K562 (cell line): ENCODE data around the gene MYMK. TPM values are rescaled to one million over a fixed set of nuclear protein-coding genes. Genes with fewer than 3 reads are reported as not detected.

Experiments
- CBFB ChIP-seq: sonication (generic); formaldehyde crosslinking; IDR thresholded peaks from 2 replicates; pipeline ENCODE4 v1.4.0; 2020; ENCODE audit warnings: mild to moderate bottlenecking, missing genetic modification reagents
- COPS2 ChIP-seq: fragments of 450-650 bp; conservative IDR thresholded peaks from 2 replicates; pipeline ENCODE4 v1.6.1; 2016; ENCODE audit warnings: mild to moderate bottlenecking, moderate library complexity
- DACH1 ChIP-seq: fragments of 450-650 bp; IDR thresholded peaks from 2 replicates; pipeline ENCODE4 v1.6.1; 2018; ENCODE audit not compliant: partially characterized antibody
- EGR1 ChIP-seq: fragments of 450-650 bp; conservative IDR thresholded peaks from 2 replicates; pipeline ENCODE4 v1.6.1; 2017; ENCODE audit warnings: mild to moderate bottlenecking
- ETV5 ChIP-seq: sonication (generic); formaldehyde crosslinking; IDR thresholded peaks from 2 replicates; pipeline ENCODE4 v1.4.0; 2020; ENCODE audit warnings: low read depth, mild to moderate bottlenecking, missing genetic modification reagents
- HDGF ChIP-seq: fragments of 450-650 bp; IDR thresholded peaks from 2 replicates; pipeline ENCODE4 v1.6.1; 2016
- MECOM ChIP-seq: fragments of 250-450 bp; sonication (Bioruptor Pico); IDR thresholded peaks from 2 replicates; pipeline ENCODE4 v1.8.0; 2022; ENCODE audit warnings: inconsistent platforms
- SAP30 ChIP-seq: fragments of 200-600 bp; sonication (generic); IDR thresholded peaks from 2 replicates; pipeline ENCODE4 v1.6.1; 2012; ENCODE audit warnings: borderline replicate concordance, low read depth, mild to moderate bottlenecking, moderate library complexity, low read length, control low read depth, inconsistent platforms; ENCODE audit not compliant: insufficient read depth, poor library complexity, severe bottlenecking
- SMAD4 ChIP-seq: fragments of 250-450 bp; sonication (Bioruptor Pico); conservative IDR thresholded peaks from 2 replicates; pipeline ENCODE4 v1.8.0; 2021; ENCODE audit warnings: inconsistent platforms, mild to moderate bottlenecking, moderate library complexity
- SMARCB1 ChIP-seq: IDR thresholded peaks from 2 replicates; pipeline ENCODE4 v1.6.1; 2011; ENCODE audit warnings: improper control_type of control experiment, low read depth; ENCODE audit not compliant: insufficient read length
- SMC3 ChIP-seq: conservative IDR thresholded peaks from 2 replicates; pipeline ENCODE4 v1.6.1; 2011; ENCODE audit warnings: low read depth, low read length, improper control_type of control experiment; ENCODE audit not compliant: insufficient read depth
- TOE1 ChIP-seq, 2 experiments: fragments of 450-650 bp in 1 of 2; sonication (generic) in 1 of 2; formaldehyde crosslinking in 1 of 2; IDR thresholded peaks; 2 replicates each; pipeline versions ENCODE4 v1.7.1 to v1.8.0; 2016 to 2022; ENCODE audit warnings: borderline replicate concordance in 2 of 2, mild to moderate bottlenecking in 2 of 2, antibody characterized with exemption in 1 of 2, inconsistent platforms in 1 of 2, low read depth in 1 of 2, missing genetic modification reagents in 1 of 2, moderate library complexity in 1 of 2
- YY1 ChIP-seq, 3 experiments: IDR thresholded peaks; 2 replicates each; pipeline ENCODE4 v1.6.1; 2011; ENCODE audit warnings: low read length in 2 of 3, mild to moderate bottlenecking in 2 of 3, moderate library complexity in 2 of 3, borderline replicate concordance in 1 of 3, control low read depth in 1 of 3, low read depth in 1 of 3; ENCODE audit not compliant: insufficient read depth in 3 of 3, insufficient replicate concordance in 2 of 3, control insufficient read depth in 1 of 3, insufficient read length in 1 of 3; ENCODE audit errors: extremely low read depth in 1 of 3
- ZKSCAN1 ChIP-seq: fragments of 150-350 bp; IDR thresholded peaks from 2 replicates; pipeline ENCODE4 v1.6.1; 2016; ENCODE audit warnings: low read depth, low read length
- ZNF766 ChIP-seq: fragments of 200-800 bp; sonication (Bioruptor generic); conservative IDR thresholded peaks from 2 replicates; pipeline ENCODE4 v1.6.1; 2016; ENCODE audit warnings: missing genetic modification characterization, missing compliant biosample characterization
- ZNF780A ChIP-seq: fragments of 250-450 bp; sonication (Bioruptor Pico); IDR thresholded peaks from 2 replicates; pipeline ENCODE4 v1.5.0; 2021; ENCODE audit warnings: mild to moderate bottlenecking
- polyA plus RNA-seq, 8 experiments: library from polyadenylated mRNA; depleted of rRNA in 4 of 8; stranded (reverse) in 5 of 8; unstranded in 3 of 8; fragments of >200 nt; fragmentation: Nextera tagmentation in 2 of 8; fragmentation: Illumina TruSeq in 1 of 8; extraction: Ambion mirVana in 2 of 8; extraction: Trizol in 1 of 8; gene quantifications; 2 replicates each; pipeline versions ENCODE4 v1.2.1 to v1.2.3, GENCODE V29; 2011 to 2014; ENCODE audit warnings: inconsistent platforms in 1 of 8, missing spikeins in 1 of 8
- total RNA-seq, 7 experiments: library from RNA; depleted of rRNA in 6 of 7; stranded (reverse); fragments of >200 nt in 6 of 7; fragmentation: Illumina TruSeq in 2 of 7; extraction: Trizol in 2 of 7; gene quantifications; 2 replicates each; pipeline versions ENCODE4 v1.2.1 to v1.2.3, GENCODE V29; 2011 to 2021; ENCODE audit warnings: low replicate concordance in 1 of 7
- TF ChIP-seq, protein P1 (sequence below): fragments of 450-650 bp; formaldehyde crosslinking; IDR thresholded peaks from 2 replicates; pipeline ENCODE4 v1.4.0; 2020; ENCODE audit warnings: mild to moderate bottlenecking, mixed read lengths
- TF ChIP-seq, protein P2 (sequence below): fragments of 250-450 bp; sonication (Bioruptor Pico); IDR thresholded peaks from 2 replicates; pipeline ENCODE4 v1.8.0; 2022; ENCODE audit warnings: inconsistent platforms, mild to moderate bottlenecking, moderate library complexity, borderline replicate concordance
- TF ChIP-seq, protein P3 (sequence below): fragments of 250-450 bp; sonication (Bioruptor Pico); IDR thresholded peaks from 2 replicates; pipeline ENCODE4 v1.5.0; 2020; ENCODE audit warnings: mild to moderate bottlenecking
- TF ChIP-seq, protein P4 (sequence below): fragments of 200-800 bp; sonication (Bioruptor generic); IDR thresholded peaks from 2 replicates; pipeline ENCODE4 v1.6.1; 2017; ENCODE audit warnings: missing genetic modification characterization, missing compliant biosample characterization

MYMK gene
- total and polyA plus RNA-seq, 9 of the 15 experiments (the other 6 are each of a cell fraction or from before 2014, with no cell fraction given), result not detected

DNA sequence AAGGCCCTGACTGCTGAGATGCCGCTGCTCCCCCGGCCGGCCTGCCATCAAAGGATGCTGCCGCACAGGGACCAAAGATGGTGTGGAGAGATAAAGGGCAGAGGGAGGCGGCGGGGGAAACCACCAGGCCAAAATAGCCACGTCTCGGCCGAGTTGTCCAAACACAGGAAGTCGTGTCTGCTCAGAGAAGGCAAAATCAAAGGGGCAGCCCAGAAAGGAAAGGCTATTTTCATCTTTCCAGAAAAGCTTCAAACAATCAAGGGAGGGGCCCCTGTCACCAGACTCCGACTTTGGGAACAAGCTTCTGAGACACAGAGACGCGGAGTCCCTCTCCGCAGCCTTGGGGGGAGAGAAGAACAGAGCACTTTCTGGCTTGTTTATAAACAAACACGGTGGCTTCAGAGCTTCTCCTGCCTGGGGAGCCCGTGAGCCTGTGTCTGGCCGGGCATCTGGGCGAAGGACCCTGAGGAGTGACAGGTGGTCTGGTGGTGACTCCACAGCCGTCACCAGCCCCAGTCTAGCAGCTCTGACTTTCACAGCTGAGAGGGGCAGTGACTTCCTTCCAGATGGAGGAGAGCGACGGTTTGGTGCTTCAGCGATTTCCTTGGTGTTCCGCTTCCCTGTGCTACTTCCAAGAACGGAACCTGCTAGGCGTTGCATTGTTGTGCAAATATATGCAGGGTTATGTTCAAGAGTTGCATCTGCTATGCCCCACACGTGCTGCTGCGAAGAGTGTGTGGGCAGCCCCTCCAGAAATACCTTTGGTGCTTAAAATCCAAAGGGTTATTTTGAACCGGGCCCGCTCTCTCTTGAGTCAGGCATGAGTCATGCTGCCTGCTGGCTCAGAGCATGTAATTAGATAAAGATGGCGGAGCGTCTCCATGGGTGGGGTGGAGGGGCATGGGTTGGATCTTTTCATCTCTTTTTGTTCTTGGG, 33.7 kb upstream of the MYMK start (continued):
- TF ChIP-seq, protein P1, sequence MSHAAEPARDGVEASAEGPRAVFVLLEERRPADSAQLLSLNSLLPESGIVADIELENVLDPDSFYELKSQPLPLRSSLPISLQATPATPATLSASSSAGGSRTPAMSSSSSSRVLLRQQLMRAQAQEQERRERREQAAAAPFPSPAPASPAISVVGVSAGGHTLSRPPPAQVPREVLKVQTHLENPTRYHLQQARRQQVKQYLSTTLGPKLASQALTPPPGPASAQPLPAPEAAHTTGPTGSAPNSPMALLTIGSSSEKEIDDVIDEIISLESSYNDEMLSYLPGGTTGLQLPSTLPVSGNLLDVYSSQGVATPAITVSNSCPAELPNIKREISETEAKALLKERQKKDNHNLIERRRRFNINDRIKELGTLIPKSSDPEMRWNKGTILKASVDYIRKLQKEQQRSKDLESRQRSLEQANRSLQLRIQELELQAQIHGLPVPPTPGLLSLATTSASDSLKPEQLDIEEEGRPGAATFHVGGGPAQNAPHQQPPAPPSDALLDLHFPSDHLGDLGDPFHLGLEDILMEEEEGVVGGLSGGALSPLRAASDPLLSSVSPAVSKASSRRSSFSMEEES (CRISPR knock-in tag), result no peak
- TF ChIP-seq EGR1 (0 out of 2 replicates have a peak, but pooled peaks have one; percentile 23), MECOM (CRISPR knock-in tag) (no peak), SMAD4 (CRISPR knock-in tag) (peak; percentile 57; the same call in 1 of the 2 replicates), ETV5 (CRISPR knock-in tag) (no peak), HDGF (no peak), SMC3 (no peak), YY1 (IDR thresholded peaks at IDR 0.05; ENCODE audit: borderline replicate concordance in 1 of 3, control insufficient read depth in 1 of 3, extremely low read depth in 1 of 3, insufficient read depth in 3 of 3, insufficient read length in 1 of 3, insufficient replicate concordance in 2 of 3, low read depth in 1 of 3, low read length in 2 of 3) (peak in 2 of 3 experiments; percentile 68 to 87), COPS2 (no peak), DACH1 (no peak), ZNF780A (no peak), CBFB (CRISPR knock-in tag) (no peak), TOE1 (IDR thresholded peaks at IDR 0.05; ENCODE audit: borderline replicate concordance) (no peak), TOE1 (CRISPR knock-in tag; IDR thresholded peaks at IDR 0.05; ENCODE audit: borderline replicate concordance, low read depth) (no peak), ZKSCAN1 (no peak), SMARCB1 (no peak), ZNF766 (CRISPR knock-in tag) (0 out of 2 replicates have a peak, but pooled peaks have one; percentile 27), SAP30 (no peak)
- TF ChIP-seq, protein P2, sequence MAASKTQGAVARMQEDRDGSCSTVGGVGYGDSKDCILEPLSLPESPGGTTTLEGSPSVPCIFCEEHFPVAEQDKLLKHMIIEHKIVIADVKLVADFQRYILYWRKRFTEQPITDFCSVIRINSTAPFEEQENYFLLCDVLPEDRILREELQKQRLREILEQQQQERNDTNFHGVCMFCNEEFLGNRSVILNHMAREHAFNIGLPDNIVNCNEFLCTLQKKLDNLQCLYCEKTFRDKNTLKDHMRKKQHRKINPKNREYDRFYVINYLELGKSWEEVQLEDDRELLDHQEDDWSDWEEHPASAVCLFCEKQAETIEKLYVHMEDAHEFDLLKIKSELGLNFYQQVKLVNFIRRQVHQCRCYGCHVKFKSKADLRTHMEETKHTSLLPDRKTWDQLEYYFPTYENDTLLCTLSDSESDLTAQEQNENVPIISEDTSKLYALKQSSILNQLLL, result no peak
- TF ChIP-seq, protein P3, sequence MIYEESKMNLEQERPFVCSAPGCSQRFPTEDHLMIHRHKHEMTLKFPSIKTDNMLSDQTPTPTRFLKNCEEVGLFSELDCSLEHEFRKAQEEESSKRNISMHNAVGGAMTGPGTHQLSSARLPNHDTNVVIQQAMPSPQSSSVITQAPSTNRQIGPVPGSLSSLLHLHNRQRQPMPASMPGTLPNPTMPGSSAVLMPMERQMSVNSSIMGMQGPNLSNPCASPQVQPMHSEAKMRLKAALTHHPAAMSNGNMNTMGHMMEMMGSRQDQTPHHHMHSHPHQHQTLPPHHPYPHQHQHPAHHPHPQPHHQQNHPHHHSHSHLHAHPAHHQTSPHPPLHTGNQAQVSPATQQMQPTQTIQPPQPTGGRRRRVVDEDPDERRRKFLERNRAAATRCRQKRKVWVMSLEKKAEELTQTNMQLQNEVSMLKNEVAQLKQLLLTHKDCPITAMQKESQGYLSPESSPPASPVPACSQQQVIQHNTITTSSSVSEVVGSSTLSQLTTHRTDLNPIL, result no peak
- TF ChIP-seq, protein P4, sequence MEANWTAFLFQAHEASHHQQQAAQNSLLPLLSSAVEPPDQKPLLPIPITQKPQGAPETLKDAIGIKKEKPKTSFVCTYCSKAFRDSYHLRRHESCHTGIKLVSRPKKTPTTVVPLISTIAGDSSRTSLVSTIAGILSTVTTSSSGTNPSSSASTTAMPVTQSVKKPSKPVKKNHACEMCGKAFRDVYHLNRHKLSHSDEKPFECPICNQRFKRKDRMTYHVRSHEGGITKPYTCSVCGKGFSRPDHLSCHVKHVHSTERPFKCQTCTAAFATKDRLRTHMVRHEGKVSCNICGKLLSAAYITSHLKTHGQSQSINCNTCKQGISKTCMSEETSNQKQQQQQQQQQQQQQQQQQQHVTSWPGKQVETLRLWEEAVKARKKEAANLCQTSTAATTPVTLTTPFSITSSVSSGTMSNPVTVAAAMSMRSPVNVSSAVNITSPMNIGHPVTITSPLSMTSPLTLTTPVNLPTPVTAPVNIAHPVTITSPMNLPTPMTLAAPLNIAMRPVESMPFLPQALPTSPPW (CRISPR knock-in tag), result peak; percentile 50
